Hepatic stellate cell (primary cell): ENCODE measurements around the gene MED12L.

ENCODE experiments used
- DNase-seq: peaks from one replicate; pipeline ENCODE4 v3.0.0; 2011; ENCODE audit warnings: low spot score

Gene MED12L

DNA sequence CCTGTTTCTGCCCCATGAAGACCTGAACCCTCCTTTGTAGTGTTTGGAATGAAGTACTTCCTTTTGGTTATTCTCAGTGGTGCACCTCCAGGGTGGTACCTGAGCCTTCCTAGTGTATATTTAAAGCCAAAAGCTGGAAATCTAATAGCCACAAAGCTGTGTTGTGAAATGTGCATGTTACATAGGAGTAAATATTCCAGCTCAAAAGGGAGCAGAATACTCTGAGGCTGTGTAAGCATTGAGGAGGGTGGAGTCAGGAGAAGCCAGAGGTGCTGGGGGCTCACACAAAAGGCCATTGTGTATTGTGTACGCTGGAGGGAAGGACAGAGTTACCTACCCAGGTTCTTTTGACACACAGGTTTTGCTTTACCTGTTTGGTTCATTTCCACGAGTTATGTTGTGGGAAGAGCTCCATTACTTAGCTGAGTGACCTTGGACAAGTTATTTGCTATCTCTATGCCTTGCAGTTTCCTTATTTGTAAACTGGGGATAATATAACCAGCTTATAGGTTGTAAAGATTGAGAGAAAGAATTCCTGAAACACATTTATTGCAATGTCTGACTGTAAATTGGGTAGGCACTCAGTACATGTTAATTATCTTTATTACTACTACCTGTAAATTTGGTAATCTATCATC lies 92.9 kb downstream of the MED12L start:
- DNase-seq = no peak

DNA sequence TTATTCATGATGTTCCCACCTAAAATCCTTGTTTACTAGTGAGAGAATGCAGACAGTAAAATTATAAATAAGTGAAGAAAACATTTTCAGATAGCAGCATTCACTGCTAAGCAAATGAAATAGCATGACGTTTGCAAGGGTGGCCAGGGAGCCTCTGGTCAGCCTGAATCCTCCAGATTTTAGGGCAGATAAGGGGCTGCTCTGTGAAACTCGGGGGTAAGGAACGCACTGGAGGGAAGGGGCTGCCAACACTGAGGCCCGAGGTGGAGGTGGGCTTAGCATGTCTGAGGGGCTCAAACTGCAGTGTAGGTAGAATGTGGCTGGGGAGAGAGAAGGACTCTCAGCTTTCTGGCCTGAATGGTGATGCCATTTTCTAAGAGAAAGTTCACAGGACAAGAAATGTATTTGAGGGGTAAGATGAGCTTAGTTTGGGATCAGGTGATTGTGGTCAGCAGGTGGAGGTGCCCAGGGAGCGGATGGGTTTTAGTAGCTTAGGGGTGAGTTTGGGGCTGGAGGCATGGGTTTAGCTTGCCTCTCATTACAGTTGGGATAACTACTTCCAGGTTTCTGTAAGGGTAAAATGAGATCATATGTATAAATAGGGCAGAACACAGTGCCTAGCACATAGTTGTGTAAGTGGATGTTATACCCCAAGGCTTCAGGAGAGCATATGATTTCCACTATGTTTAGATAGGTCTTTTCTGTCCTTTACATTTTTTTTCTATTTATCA lies 97.0 kb downstream of the MED12L start:
- DNase-seq = no peak

DNA sequence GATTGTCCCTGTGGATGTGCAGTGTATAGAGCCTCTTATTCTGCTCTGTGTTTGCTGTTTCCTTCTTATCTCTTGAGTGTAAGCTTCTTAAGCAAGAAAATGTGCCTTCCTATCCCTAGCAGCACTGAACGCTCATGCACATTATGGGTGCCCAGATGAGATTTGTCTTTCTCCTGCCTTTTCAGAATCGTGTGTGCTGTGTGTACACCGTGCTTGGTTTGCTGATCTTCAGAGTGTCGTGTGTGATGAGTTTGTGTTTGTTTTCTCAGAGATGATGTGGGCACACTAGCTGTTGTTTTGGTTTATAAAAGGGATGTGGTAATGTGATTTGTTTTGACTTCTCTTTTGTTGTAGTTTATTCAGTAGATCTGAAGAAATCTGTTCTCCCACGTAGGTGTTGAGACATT lies 97.8 kb downstream of the MED12L start:
- DNase-seq = no peak

DNA sequence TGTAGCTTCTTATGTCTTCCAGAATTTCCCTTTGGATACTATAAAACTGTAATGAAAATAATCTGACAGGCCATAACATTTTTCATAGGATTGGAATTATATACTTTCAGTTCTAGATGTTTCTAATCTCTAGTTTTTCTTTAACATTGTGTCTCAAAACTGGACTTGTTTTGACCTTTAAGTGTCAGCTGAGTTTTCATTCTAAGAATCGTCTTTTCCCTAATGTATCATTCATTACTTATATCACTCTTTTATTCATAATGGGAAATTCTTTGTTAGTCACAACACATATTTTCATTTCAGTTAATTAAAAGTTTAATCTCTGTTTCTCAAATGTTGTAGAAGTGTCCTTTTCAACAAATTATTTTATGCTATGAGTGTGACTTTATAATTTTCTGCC lies 105.6 kb downstream of the MED12L start:
- no peak for DNase-seq

DNA sequence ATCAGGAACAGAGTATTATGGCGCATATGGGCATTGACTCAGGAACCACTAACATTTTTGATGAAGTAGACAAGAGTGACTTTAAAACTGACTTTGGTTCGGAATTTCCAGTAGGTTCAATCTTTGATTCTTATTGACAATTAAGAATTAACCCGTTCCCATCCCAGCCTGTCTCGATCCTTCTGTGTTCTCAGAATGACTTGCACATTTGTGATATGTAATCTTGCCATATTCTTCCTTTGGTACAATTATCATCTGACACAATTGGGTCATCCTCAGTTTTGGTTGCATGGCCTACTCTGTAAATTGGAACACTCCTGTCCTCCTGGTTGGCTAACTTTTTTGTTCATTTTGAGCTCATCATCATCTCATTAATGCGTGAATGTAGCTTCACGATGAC lies 107.1 kb downstream of the MED12L start:
- DNase-seq = no peak

DNA sequence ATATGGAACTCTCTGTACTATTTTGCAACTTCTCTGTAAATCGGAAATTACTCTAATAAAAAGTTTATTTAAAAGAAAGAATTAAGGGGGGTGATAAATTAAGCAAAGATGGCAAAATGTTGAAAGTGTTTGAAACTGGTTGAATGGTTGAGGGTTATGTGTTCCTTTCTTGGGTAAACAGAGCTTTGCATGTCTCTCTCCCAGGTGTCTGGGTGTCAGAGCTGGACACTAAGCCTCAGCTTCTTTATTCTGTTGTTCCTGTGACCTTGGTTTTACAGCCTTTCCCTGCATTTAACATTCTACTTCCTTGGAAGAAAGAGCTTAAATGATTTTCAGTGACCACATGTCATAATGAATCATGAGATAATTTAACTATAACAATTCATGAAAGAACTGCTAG lies 110.4 kb downstream of the MED12L start:
- DNase-seq = no peak

DNA sequence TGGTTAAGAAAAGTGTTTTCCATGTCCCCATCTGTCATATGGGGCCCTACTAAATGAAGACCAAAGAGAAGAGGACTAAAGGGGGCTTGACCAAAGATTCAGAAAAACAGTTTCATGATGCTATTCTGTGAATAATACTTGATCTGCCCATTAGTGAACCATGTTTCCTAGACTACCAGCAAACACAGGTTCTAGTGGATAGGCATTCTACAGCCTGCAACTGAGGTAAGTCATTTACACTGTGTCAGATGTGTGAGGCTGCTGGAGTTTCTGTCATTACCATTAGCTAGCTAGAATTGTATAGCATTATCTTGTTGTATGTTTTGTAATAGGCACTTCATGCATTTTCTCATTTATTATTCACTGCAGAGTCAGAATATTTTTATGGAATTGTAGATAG lies 111.0 kb downstream of the MED12L start:
- DNase-seq = no peak

DNA sequence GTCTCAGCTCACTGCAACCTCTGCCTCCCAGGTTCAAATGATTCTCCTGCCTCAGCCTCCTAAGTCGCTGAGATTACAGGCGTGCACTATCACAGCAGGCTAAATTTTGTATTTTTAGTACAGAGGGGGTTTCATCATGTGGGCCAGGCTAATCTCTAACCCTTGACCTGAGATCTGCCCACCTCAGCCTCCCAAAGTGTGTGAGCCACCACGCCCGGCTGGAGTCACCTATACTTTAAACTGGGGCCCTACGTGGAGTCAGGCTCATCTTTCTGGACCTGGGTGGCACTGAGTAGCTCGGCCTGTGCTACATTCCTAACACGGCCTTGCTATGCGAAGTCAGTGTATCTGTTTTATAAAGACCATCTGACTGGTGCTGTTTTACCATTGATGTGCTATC lies 111.8 kb downstream of the MED12L start:
- DNase-seq = no peak

DNA sequence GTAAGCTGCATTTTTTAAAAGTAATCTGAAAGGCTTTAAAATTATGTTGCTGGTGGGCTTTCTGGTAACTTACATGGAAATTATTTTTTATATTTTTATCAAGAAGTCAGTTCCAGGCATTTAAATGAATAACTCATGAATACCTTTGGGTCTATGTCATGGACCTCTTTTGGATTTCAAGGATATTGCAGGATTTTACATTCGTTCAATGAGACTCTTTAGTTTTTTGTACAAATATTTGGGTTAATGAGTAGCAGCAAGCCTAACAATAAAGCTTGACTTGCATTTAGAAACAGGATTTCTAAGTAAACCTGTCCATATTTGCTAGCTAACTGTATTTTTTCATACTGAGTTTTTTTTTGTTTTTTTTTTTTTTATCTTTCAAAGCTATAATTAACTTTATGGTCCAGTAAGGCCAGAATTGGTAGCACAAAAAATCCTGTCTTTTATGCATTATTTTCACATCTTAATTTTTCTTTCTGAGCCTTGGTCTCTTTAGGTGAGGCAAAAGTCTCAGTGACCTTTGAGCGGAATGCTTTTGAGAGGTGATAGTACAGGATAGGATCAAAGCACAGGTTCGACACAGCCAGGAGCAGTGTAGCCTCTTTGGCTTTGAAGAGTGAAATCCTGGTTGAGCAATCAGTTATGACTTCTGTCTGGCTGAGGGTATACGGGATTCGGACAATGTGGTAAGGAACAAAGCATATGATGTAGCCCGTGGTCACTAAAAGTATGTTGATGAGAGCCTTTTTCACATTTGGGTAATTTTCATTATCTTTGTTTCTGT lies 112.7 kb downstream of the MED12L start:
- DNase-seq = no peak

DNA sequence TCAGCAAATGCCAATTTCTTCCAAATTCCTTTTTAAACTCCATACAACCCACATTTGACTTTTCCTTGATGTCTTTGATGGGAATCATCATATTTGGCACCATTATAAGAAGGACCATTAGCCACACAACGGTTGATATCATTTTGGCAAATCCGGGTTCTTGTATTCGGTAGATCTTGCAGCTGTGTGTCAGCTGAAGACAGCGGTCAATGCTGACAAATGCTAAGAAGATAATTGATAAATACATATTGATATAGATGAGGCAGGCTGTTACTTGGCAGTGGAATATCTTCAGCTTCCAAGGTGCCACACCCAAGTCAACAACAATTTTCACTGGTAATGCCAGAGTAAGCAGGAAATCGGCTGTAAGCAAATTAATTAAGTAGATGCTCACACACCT lies 113.4 kb downstream of the MED12L start:
- DNase-seq = no peak

DNA sequence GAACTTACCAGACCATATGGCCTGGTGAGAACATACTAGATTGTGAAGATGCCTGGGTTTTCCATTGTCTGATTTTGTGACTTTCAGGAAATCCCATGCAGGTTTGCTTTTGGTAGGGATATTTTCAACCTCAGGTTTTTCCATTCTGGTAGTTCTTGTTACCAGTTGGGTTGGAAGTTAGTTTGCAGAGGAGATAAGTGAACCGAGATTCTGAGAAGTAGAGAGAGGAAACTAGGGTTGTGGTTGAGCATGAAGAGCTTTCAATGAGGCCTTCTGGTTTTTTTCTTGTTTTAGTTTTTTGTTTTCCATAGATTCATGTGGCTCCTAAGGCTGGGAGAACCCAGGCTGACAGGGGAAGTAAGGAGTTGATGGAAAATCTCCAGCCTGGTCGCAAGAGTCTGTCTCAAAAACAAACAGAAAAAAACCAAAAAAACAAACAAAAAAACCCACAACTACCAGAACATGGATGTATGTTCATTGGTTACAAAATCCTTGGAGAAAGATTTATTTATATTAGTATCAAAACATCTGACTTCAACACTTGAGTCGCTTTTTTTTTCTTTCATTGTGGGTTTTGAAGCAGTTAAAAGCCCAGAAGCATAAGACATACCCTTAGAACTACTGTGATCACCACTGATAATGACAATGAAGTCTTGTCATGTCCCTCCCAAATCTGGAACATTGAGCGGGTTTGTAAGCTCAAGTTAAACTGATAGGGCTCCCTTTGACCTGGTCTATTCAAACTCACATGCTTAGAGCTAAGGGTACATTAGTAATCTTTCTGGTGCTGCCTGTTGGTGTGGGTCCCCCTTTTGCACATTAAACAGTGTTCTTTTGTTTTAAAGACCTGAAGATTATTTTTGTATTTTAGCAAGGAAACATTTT lies 114.3 kb downstream of the MED12L start:
- DNase-seq = no peak

DNA sequence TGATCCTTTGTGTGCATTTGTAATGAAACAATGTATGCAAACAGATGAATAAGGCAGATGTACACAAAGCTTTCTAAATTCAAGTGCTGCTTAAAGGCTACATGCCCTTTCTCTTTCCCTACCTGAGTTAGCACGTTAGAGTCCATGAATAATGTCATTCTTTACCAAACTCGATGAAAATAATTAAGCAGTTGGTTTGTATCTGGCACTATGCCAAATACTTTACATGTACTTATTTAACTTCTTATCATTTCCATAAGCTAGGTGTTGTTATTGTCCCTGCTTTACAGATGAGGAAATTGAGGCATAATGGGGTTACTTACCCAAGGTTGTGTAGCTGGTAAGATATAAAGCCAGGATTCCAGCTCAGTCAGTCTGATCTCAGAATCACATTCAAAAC lies 115.1 kb downstream of the MED12L start:
- DNase-seq = no peak

DNA sequence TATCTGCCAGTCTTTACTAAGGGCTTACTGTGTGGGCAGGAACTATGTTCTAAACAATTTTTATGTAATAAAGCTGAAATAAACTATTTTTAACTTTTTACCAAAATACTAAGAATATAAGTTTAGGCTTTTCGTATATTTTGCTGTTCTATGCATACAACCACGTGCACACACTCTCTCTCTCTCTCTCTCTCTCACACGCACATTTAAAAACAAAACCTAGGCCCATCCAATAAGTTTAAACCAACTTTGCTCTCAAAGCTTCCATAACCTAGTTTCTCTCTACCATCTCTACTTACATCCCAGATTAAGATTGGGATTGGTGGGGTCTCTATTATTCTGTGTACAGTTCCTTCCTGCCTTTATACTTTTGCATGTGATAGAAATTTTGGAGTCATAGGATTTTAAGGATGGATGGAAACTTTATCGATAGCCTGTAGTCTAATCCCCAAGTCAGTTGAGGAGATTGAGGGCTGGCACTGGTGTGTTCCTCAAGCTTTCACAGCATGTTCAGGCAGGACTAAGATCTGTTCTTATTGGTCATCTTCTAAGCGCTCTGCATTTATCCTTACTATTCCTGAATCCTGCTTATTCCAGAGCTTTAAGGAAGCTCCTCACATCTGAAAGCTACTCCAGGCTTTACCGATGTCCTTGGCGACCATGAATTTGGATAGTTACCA lies 115.7 kb downstream of the MED12L start:
- DNase-seq = no peak

DNA sequence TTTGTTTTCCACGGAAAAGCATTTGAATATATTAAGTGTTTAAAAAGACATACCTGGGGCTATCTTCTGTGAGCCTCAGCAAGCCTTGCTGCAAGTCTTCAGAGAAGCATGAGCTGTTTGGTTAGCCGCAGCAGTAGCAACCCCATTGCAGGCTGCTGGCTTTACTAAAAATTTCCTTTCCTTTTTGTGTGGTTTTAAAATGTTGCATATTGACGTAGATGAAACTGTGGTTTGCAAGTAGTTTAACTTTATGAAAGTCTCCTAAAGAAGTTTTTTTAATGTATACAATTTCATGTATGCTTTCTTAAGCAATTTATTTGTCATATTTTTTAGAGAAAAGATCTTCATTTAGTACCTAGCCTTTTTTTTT lies 117.6 kb downstream of the MED12L start, which contains the start of gene GPR171:
TSS of gene GPR171 (minus strand) at position 166 of the 370 bp plus-strand sequence. CDS start 3,830 bp downstream, outside the sequence.
- no peak for DNase-seq

DNA sequence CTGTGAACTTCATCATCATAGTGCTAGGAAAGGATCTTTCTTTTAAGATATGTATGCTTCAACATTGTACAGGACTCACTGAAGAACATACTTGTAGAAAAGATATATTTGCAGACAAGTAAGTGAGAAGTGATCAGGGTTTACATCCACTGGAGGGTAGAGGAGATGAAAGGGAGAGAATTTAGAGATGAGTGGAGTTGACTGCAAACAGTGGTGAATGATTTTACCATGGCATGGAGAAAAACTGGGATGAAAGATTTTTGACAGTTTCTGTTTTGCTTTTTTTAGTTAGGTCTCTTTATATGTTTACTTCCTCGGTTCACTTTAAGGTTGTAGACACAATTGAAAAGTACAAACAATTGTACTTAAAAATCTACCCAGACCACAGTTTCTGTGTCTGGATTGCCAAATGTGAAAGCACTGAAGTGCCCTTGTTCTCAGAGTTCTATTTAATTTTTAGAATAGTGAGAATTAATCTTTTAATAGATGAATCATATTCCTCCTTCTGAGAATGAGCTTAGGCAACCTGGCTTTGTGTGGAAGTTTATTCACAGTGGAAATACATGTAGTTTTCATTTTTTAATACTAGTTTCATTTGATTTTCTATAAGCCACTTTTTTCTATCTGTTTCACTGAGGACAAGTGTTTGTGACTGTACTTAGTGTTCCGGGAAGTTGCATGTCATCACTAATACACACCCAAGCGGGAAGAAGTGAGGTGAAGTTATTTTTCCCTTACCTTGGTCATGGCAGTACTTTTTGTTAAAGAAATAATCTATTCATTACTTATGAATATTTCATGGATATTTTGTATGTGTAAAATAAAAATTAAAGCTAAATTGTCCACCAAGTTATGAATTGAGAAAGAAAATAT lies 119.3 kb downstream of the MED12L start:
- no peak for DNase-seq

DNA sequence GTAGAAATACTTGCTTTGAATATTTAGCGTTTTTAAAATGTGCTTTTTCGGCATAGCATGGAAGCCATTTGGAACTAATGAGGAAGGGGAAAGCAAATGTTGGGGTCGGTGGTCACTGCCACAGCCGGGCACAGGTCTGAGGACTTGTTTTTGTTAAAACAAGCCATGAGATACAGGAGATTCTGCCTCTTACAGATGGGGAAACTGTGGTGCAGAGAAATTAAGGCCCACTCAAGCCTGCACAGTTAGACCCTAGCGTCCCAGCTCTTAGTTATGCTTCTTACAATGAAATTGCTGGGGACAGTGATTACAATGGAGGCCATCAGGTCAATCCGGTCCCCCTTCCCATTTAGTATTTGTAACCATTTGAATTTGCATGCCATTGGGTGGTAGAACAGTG lies 120.0 kb downstream of the MED12L start:
- no peak for DNase-seq

DNA sequence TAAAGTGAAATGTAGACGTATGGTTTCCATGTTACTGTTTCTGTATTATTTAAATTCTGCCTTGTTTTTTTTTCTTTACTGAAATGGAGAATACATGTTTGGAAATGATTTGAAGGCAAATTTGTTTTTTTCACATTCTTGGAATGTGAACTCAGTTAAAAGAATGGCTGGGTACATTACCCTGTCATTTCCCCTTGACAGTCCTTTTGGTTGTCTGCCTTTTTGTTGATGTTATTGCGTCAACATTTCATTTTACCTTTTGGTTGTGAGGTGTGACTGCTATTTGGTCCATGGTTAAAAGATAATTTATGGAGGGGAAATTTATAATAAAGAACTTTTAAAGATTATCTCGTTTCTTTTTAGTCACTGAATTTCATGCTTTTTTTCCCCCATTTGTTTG lies 120.7 kb downstream of the MED12L start:
- DNase-seq = no peak

DNA sequence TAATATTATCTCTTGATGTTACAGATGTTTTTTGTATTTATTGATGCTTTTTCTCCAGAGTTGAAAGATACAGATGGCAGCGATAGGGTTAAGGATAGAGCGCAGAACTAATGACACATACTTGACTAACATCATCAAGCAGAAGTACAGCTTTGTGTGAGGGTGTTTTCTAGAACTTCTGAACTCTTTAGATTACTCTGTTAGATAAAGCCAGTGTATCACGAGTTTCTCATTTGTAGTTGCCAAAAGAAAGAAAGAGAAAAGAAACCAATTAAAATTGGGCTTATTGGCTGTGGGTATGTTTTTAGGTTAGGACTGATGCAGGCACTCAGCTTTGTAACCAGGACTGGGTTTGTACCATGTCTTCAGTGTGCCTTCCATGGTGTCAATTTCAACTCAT lies 124.2 kb downstream of the MED12L start:
- DNase-seq = no peak

DNA sequence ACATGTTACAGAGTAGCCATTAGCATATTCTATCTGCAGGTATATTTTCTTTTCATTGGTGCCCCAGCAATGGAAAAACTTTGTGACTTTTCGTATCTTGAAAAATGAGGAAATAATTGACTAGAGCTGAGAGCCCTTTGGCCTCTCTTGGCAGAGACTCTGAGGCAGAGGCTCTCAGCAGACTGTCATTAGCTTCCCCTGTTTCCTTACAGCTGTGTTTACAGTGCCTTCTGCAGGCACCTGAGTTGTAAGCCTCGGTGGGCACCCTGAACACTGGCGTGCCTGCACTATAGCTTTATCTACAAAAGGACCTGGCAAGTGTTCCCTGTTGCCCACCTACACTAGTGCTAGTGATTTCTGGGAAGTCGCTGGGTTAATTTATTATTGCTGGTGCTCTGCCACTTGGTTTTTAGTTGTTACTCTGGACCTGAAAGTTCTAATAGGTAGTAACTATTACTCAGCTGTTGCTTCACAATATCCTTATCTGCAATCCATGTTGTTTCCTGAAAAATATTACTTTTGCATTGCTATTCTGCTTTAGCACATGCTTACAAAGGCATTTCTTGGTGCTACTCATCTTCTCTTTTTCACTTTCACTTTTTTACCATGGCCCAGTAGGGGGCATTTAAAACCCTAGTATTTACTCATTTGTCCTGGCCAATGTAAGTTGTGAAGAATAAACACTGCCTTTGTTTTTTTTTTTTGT lies 125.4 kb downstream of the MED12L start:
- no peak for DNase-seq

DNA sequence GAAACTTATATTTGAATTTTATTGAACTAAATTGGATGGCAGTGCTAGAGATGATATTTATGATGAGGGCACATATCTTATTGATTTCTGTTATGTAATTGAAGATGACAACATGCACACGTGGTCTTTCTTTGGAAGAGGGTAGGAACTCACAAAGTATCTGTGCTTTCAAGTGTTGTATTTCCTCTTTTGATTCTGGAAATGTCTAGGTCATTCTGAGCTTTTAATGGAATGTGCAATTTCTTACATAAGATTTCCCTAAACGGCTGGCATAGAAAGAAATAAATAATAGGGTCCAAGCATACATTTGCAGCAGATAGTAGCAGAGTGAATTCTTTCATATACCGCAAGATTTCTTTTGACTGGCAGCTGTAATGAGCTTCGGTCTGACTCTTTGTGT lies 127.7 kb downstream of the MED12L start:
- no peak for DNase-seq
